ENCODE data around the gene RAB3IL1.

GRCh38 chr11:61847914-61848581 is 69.3 kb downstream of the RAB3IL1 start:
- TF ChIP-seq CTCF (IDR thresholded peaks at IDR 0.05), result no peak
- TF ChIP-seq POLR2A (IDR thresholded peaks at IDR 0.05), result no peak

Measured in heart left ventricle (tissue), 13 donors.